Subcutaneous abdominal adipose tissue (tissue), 5 donors: ENCODE measurements around the gene QKI.
"Not testable (repeated sequence)": the region's sequence is repeated elsewhere in the genome, so short reads cannot be mapped to it uniquely, and the experiment has no call there.

ENCODE experiments used
- H3K27ac ChIP-seq: one replicate; pipeline ENCODE4 v1.7.0; 2013; ENCODE audit warnings: low read depth, mild to moderate bottlenecking, inconsistent platforms, low read length, moderate library complexity
- H3K27me3 ChIP-seq, 5 donors: one replicate each; pipeline ENCODE4 v1.7.0; 2013; ENCODE audit warnings: low read length in 5 of 5, inconsistent platforms in 1 of 5; ENCODE audit not compliant: control insufficient read depth in 5 of 5, insufficient read depth in 4 of 5
- H3K36me3 ChIP-seq, 5 donors: one replicate each; pipeline ENCODE4 v1.7.0; 2013; ENCODE audit warnings: low read length in 5 of 5; ENCODE audit not compliant: control insufficient read depth in 5 of 5, insufficient read depth in 5 of 5
- H3K4me1 ChIP-seq, 5 donors: one replicate each; pipeline ENCODE4 v1.7.0; 2013; ENCODE audit warnings: low read length in 5 of 5, mild to moderate bottlenecking in 3 of 5, moderate library complexity in 1 of 5; ENCODE audit not compliant: control insufficient read depth in 5 of 5, insufficient read depth in 5 of 5
- H3K4me3 ChIP-seq, 5 donors: one replicate each; pipeline ENCODE4 v1.7.0; 2013; ENCODE audit warnings: low read length in 5 of 5, low read depth in 1 of 5
- H3K9ac ChIP-seq, 5 donors: one replicate each; pipeline ENCODE4 v1.7.0; 2013; ENCODE audit warnings: low read length in 5 of 5, mild to moderate bottlenecking in 4 of 5, moderate library complexity in 3 of 5
- H3K9me3 ChIP-seq, 5 donors: one replicate each; pipeline ENCODE4 v1.7.0; 2013; ENCODE audit warnings: low read length in 5 of 5; ENCODE audit not compliant: control insufficient read depth in 5 of 5
- donor health status: healthy.
- donor health status: healthy.
- donor health status: healthy.
- donor health status: healthy.
- donor health status: healthy.

Gene QKI

GRCh38 chr6:163376187-163376586 lies 38.3 kb upstream of the QKI start:
- H3K36me3 ChIP-seq, result no peaks in the 10 kb centered on the region
- H3K4me3 ChIP-seq, result no peak overlapping the region
- H3K9me3 ChIP-seq, result no peaks in the 10 kb centered on the region
- no peak overlapping the region for H3K9ac ChIP-seq
- no peaks in the 10 kb centered on the region for H3K4me1 ChIP-seq
- H3K27ac ChIP-seq, result no peak overlapping the region
- H3K27me3 ChIP-seq, result no peaks in the 10 kb centered on the region

GRCh38 chr6:163377561-163377960 lies 37.0 kb upstream of the QKI start:
- Histone ChIP-seq H3K27me3 (no peaks in the 10 kb centered on the region), H3K9ac (no peak overlapping the region), H3K9me3 (no peaks in the 10 kb centered on the region), H3K4me1 (no peaks in the 10 kb centered on the region), H3K36me3 (no peaks in the 10 kb centered on the region), H3K4me3 (no peak overlapping the region), H3K27ac (no peak overlapping the region)

GRCh38 chr6:163380216-163380615 lies 34.3 kb upstream of the QKI start:
- H3K9ac ChIP-seq, result no peak overlapping the region
- no peaks in the 10 kb centered on the region for H3K27me3 ChIP-seq
- peaks cover 0 to 4% (median 0%) of the 10 kb centered on the region in 5 donors for H3K4me1 ChIP-seq
- H3K36me3 ChIP-seq, result no peaks in the 10 kb centered on the region
- H3K9me3 ChIP-seq, result no peaks in the 10 kb centered on the region
- H3K27ac ChIP-seq, result no peak overlapping the region
- no peak overlapping the region for H3K4me3 ChIP-seq

GRCh38 chr6:163381118-163381756 lies 33.3 kb upstream of the QKI start:
- Histone ChIP-seq H3K9ac (no peak overlapping the region), H3K36me3 (no peaks in the 10 kb centered on the region), H3K27me3 (no peaks in the 10 kb centered on the region), H3K4me3 (no peak overlapping the region), H3K27ac (no peak overlapping the region), H3K9me3 (no peaks in the 10 kb centered on the region), H3K4me1 (peaks cover 0 to 4% (median 0%) of the 10 kb centered on the region in 5 donors)

- not testable (repeated sequence) for H3K4me3 ChIP-seq, H3K9me3 ChIP-seq, H3K36me3 ChIP-seq
These were observed 31.1 kb upstream of the QKI start for GRCh38 chr6:163383396-163383795.

GRCh38 chr6:163383912-163384311 lies 30.6 kb upstream of the QKI start:
- no peak overlapping the region for H3K4me3 ChIP-seq
- no peak overlapping the region for H3K27ac ChIP-seq
- no peak overlapping the region for H3K9ac ChIP-seq
- H3K36me3 ChIP-seq, result no peaks in the 10 kb centered on the region
- H3K27me3 ChIP-seq, result no peaks in the 10 kb centered on the region
- H3K9me3 ChIP-seq, result no peaks in the 10 kb centered on the region
- H3K4me1 ChIP-seq, result peaks cover 0 to 4% (median 0%) of the 10 kb centered on the region in 5 donors

More at GRCh38 chr6:163383396-163383795, 31.1 kb upstream of the QKI start:
- H3K4me1 ChIP-seq, H3K27ac ChIP-seq, H3K27me3 ChIP-seq, H3K9ac ChIP-seq: not testable (repeated sequence)

GRCh38 chr6:163384510-163384909 lies 30.0 kb upstream of the QKI start:
- H3K27ac ChIP-seq, result no peak overlapping the region
- H3K27me3 ChIP-seq, result no peaks in the 10 kb centered on the region
- H3K36me3 ChIP-seq, result no peaks in the 10 kb centered on the region
- H3K4me3 ChIP-seq, result no peak overlapping the region
- H3K9me3 ChIP-seq, result no peaks in the 10 kb centered on the region
- peaks cover 0 to 4% (median 0%) of the 10 kb centered on the region in 5 donors for H3K4me1 ChIP-seq
- H3K9ac ChIP-seq, result no peak overlapping the region

GRCh38 chr6:163385503-163385902 lies 29.0 kb upstream of the QKI start:
- H3K27me3 ChIP-seq, H3K36me3 ChIP-seq, H3K9me3 ChIP-seq, H3K4me3 ChIP-seq, H3K27ac ChIP-seq, H3K9ac ChIP-seq, H3K4me1 ChIP-seq: not testable (repeated sequence)

GRCh38 chr6:163386329-163386908 lies 28.1 kb upstream of the QKI start:
- Histone ChIP-seq H3K4me3 (no peak overlapping the region), H3K27me3 (no peaks in the 10 kb centered on the region), H3K4me1 (peaks cover 0 to 4% (median 0%) of the 10 kb centered on the region in 5 donors), H3K9me3 (no peaks in the 10 kb centered on the region), H3K27ac (no peak overlapping the region), H3K36me3 (no peaks in the 10 kb centered on the region), H3K9ac (no peak overlapping the region)

GRCh38 chr6:163387317-163387716 lies 27.2 kb upstream of the QKI start:
- Histone ChIP-seq H3K4me1 (peaks cover 0 to 11% (median 9%) of the 10 kb centered on the region in 5 donors), H3K9me3 (no peaks in the 10 kb centered on the region), H3K27me3 (no peaks in the 10 kb centered on the region), H3K9ac (no peak overlapping the region), H3K4me3 (no peak overlapping the region), H3K36me3 (no peaks in the 10 kb centered on the region), H3K27ac (no peak overlapping the region)
